ENCODE results near the gene KIF5A.
A peak's percentile ranks its signal among the peaks of the same experiment; 100 is the strongest.

The KIF5A gene

DNA sequence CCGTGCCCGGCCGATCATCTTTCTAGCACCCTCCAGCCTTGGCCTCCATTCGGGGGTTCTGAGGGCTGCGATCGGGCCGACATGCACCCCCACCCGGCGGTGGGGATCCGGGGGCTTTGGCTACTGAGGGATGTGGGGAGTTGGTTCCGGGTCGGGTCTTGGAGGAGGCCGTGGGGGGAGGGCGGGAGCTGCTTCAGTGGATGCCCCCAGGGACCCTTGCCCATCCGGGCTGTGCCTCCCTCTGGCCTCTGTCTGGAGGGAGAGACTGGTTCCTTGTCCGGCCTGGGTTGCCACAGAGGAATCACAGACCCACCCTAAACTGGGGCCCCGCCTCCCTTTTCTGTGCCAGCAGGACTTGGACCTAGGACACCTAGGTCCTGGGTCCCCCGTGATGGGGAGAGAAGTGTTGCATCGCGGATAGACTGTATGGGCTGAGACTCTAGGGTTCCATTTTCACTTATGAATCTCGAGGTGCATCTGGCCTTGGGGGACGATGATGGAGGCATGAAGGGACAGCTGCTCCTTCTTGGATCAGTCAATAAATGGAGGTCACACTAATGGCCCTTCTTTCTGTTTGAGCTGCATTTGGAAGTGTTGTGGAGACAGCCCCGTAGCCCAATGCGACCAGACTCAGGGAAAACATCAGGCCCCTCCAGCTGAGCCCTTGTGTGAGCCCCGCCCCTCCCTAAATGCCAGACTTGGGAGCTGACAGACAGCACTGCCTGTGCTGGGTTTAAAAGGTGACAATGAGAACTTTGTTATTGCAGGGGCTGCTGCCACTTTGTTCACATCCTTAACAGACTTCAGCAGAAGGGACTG lies 55.4 kb downstream of the KIF5A start:
- DNase-seq, result peak in 17 of 51 donors; percentile 12 to 56 (median 41)

DNA sequence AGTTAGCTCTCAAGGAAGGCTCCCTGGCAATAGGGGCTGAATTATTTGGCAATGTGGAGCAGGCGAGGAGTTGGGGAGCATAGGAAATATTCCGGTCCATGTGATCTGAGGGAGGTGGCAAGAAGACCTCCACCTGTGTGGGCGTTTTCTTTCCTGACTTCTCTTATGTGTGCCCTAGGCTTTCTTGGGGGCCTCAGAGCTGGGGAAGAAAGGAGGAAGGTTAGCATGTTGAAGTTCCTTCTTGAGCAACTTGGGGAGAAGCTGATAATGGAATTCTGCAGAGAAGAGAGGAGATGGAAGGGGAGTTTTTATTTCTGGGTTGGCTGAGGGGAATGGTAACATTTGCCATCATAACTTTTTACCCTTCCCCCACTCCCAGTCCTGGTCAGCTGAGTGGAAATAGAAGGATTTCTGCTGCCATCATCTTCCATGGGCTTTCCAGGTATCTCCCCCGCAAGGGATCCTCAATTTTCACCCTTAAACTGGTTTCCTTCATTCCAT lies 56.0 kb downstream of the KIF5A start:
- no peak for DNase-seq

DNA sequence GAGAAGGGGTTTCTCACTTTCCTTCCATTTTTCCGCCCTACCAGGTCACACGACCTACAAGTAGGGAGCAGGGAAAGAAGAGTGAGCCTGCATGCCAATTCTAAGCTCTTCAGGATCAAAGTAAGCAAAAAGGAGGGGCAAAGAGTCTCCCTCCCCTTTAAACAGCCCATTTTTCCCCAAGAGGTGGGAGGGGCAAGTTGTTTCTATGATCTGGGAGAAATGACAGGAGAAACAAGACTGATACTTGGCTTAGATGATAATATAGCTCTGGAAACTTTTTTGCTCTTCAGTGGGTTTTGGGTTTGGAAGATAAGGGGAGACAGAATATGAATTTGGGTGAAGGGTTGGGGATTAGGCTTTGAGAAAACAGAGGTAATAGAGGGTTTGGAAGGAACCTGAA lies 56.6 kb downstream of the KIF5A start:
- no peak for DNase-seq

DNA sequence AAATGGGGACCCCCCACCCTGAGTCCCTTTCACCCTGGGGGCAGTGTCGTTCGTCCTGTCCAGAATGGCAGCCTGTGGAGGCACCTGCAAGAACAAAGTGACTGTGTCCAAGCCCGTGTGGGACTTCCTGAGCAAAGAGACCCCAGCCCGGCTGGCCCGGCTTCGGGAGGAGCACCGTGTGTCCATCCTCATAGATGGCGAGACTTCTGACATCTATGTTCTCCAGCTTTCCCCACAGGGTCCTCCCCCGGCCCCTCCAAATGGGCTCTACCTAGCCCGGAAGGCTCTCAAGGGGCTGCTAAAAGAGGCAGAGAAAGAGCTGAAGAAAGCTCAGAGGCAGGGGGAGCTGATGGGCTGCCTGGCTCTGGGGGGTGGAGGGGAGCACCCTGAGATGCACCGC lies 57.0 kb downstream of the KIF5A start:
- no peak for DNase-seq

DNA sequence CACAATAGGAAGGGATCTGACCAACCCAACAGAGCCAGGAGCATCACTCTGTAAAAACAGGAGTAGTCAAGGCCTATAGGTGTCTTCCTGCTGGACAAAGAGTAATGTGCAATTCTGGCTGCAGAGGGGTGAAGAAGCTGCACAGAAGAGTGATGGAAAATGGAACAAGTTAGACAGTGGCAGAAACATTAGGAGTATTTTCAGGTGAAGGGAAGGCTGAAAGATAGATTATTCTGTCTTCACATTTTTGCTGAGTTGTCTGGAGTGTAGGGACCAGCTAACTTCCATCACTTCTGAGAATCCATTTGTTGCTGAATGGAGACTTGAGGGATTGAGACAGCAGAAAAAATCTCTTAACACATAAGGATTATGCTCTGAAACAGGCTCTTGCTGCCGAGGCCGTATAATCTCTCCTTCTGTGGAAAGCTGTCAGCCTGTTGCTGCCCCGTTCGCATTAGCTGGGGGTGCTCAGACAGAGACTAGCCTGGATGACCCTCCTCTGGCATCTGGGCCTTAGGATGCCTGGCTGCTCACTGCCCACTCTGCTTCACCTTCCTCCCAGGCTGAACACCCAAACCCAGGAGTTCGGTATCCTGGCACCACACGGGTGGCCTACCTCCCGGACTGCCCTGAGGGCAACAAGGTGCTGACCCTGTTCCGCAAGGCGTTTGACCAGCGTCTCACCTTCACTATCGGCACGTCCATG lies 58.3 kb downstream of the KIF5A start:
- DNase-seq, result no peak

DNA sequence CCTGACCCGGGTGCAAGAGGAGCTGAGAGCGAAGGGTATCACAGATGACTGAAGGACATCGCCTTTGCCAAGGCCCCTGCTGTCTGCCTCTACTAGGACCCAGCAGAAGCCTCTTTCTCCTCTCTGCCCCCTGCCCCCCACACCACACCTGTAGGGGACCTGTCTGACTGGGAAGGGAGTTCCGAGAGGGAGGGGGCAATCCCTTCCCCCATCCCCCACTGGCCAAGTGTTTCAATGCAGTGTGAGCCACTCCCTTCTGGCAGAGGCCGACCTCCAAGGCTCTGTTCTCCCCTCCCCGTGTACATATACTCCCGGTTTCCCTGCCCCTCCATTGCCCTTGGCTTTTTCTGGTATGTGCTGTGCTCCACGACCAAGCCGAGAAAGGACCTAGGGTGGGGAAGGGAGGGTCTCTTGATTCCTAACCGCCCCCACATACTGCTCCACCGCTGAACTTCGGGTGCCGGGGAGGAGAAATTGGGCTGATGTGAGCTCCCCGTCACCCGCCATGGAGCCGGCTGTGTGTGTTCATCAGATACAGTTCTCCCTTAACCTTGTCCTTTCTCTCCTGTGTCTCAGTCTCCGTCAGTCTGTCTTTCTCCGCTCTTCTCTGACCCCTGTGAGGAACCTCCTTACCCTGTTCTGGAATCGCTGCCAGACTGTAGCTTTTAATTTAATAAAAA lies 59.4 kb downstream of the KIF5A start:
- DNase-seq, result no peak

DNA sequence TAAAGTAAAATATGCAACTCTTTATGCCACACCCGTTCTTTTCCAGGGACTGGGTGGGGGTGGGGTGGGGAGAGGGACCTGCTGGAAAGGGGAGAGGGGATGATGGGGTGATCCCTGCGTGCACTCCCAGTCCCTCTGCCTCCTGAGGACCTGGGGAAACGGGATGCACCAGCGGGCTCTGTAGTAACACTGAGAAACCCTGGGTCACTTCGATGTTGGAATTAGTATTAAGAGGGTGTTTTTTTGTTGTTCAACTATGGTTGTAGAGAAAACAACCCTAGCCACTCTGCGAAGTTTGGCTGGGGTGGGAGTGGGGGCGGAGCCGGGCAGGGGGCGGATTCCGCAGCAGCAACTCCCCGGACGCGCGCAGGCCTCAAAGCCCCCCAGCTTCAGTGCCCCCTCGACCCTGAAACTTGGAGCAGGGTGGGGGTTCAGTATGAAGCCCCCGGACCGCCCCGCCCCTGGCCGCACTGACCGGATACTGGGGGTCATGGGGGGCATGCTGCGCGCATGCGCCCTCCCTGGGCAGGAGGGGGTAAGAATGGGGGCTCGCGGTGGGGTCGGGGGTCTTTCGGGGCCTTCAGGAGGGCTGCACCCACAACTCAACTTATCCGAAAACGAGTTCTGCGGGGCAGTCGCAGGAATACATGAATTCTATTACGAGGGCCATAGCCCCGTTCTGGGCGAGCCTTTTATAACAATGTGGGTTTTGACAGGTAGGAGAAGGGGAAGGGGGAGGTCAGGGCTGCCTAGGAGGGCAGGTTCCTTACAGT lies 60.1 kb downstream of the KIF5A start:
- no peak for DNase-seq

DNA sequence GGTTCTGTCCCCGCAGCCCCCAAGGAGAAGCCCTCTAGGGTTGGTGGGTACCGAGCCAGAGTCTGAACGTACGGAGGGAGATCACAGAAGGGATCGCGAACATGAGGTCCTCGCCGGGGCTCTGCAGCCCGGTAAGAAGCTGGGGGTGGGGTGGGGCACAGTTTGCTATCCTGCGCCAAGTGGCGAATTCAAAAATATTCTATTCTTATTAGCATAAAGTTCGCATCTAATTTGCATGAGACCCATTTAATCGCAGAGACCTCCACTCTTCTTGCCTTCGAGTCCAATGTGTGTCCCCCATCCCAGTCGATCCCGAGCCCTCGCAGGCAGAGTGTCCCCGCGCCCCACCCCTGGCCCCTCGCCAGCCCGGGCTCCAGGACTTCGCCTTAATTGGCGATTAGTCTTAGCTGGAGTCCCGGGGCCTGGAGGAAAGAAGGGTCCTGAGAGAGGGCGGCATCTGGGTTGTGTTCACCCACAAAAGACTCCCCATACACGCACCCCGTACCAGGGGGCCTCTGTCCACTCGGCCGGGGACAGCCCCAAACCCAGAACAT lies 60.8 kb downstream of the KIF5A start:
- DNase-seq, result peak in 4 of 51 donors; percentile 13 to 40 (median 22)

DNA sequence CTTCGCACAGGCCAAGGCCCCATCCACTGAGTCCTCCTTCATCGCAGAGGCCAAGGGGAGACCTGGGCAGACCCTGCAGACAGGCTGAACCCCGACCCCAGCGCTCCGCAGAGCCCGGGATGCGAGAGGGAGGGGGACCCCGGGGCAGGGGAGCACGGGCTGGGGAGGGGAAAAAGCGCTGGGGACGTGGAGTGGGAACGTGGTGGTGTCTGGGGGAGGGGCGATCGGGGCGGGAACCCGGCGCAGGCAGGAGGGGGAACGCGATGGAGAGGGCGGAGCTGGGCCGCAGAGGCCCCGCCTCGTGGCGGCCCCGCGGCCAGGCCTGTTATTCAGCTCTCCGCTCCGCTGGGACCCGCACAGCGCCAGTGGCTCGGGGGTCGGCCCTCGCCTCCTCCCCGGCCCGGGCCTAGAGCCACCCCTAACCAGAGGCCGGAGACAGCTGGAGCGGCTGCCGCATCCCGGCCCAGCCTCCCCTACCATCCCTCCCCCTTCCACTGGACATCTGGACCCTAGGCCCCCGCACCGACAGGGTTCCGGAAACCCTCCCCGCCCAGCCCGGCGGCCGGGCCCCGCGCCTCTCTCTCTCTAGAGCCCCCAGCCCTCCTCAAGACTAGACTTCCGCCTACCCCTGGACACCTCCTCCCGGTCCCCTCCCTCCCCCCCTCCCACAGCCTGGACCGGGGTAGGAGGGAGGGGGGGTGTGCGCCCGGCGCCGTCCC lies 61.4 kb downstream of the KIF5A start, which contains the start of gene ARHGEF25:
Gene ARHGEF25 (plus strand): TSS at position 328 of the 719 bp plus-strand sequence. CDS start 460 bp downstream, outside the sequence.
- DNase-seq, result peak in 39 of 51 donors; percentile 14 to 73 (median 46)

DNA sequence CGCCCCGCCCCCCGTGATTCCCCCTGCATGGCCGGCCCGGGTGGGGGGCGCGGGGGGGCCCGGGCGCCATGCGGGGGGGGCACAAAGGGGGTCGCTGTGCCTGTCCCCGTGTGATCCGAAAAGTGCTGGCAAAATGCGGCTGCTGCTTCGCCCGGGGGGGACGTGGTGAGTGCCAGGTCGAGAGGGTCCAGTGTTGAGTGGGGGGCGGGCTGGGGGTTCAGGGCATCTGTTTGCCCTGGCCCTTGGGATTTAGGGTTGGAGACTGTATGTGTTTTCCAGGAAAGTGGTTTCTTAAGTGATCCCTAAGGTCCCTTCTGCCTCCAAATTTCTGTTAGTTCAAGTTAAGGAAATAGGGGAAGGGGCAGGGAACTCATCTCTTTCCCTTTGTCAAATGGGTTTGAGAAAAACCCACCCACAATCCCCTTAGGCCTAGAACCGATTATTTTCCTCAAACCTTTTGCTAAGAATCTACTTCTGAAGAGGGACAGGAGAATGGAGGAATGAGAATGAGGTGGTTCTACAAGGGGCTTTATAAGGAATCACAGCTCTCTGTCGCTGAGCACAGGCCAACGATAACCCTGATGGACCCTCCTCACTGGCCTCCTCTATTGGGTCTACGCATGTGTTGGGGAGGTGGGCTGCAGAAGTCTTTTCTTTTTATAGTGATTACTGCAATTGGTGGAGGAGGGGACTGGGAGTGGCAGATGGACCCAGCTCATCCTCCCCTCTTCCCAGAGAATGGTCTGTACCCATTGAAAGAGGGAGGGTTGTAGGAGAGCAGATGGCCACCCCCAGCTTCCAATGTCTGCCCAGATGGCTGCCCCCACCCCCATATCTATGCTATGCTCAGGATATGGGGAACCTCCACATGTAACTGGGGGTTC lies 62.2 kb downstream of the KIF5A start:
- DNase-seq, result no peak

DNA sequence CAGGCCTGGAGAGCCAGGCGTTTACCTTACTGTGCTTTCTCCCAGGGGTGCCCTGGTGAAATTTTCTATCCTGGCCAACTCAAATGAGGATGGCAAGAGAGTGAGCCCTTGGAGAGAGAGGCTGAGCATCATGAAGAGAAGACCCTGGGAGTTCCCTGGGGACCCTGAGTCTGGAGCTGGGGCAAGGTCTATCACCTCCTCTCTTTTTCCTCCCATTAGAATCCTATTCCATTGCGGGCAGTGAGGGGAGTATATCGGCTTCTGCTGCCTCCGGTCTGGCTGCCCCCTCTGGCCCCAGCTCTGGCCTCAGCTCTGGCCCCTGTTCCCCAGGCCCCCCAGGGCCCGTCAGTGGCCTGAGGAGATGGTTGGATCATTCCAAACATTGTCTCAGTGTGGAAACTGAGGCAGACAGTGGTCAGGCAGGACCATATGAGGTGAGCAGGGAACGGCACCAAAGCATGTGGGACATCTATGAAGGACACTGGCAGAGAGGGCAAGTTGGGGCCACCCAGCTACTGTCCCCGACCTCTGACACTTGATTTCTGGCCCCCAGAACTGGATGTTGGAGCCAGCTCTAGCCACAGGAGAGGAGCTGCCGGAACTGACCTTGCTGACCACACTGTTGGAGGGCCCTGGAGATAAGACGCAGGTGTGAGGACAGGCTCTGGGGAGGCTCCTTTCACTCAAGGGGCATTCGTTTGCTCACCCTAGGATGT lies 63.0 kb downstream of the KIF5A start:
- no peak for DNase-seq

DNA sequence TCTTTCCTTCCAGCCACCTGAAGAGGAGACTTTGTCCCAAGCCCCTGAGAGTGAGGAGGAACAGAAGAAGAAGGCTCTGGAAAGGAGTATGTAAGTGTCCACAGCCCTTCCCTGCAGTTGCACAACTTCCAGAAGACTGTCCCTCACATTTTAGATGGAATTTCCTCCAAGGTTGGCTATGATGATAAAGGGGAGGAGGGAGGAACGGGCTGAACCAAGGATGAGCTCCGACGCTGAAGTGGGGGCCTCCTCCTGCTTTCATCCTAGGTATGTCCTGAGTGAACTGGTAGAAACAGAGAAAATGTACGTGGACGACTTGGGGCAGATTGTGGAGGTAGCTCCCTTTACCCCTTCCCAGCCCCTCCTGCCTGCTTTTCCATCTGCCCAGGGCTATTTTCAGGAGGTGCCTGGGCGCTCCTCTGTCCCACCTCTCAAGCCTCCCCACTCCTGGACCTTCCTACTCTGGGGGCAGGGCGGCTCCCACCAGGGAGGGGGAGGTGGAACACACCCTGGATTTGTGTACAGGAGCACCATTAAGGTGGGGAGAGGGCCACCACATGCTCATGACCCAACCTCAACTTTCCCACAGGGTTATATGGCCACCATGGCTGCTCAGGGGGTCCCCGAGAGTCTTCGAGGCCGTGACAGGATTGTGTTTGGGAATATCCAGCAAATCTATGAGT lies 63.7 kb downstream of the KIF5A start:
- DNase-seq, result no peak

DNA sequence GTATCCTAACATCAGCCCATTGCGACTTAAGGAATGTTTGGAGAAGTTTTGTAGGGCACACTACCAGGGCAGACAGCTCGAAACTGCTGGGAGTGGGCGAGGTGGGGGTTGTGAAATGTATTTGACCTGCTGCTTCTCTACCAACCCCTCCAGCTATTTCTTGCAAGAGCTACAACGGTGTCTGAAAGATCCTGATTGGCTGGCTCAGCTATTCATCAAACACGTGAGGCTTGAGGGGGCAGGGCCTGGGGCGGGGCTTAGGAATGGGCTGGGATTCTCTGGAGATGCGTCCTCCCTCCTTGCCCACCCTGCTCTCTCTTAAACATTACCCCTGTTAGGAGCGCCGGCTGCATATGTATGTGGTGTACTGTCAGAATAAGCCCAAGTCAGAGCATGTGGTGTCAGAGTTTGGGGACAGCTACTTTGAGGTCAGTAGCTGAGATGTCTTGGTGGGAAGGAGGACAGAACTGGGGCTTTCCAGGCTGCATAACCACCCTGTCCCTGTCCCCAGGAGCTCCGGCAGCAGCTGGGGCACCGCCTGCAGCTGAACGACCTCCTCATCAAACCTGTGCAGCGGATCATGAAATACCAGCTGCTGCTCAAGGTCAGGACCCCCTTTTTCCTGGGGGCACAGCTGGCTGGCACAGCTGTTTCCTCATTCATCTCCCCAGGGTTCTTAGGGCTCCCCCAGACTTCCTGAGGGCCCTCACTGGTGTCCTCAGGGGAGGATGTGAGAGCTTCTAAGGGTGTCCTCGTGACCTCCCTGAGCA lies 64.5 kb downstream of the KIF5A start:
- DNase-seq, result peak in 3 of 51 donors; percentile 8 to 36 (median 10)

DNA sequence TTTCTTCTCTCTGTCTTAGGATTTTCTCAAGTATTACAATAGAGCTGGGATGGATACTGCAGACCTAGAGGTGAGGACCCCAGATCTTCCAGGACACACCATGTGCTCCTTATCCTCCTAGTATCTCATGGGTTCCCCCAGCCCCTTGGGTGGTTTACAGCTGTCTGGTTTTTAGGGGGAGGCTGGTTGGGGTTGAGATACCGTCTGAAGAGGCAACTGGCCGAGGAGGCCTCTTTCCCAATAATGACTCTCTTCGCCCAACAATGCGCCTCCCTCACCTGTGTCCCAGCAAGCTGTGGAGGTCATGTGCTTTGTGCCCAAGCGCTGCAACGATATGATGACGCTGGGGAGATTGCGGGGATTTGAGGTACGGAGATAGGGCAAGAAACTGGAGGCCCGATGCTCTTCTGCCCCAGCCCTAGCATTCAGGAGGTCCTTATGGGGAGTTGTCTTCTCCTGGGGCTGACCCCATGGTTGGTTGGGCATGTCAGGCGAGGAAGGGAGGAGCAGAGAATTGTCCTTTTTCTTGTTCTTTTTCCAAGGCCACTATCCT lies 65.2 kb downstream of the KIF5A start:
- no peak for DNase-seq

DNA sequence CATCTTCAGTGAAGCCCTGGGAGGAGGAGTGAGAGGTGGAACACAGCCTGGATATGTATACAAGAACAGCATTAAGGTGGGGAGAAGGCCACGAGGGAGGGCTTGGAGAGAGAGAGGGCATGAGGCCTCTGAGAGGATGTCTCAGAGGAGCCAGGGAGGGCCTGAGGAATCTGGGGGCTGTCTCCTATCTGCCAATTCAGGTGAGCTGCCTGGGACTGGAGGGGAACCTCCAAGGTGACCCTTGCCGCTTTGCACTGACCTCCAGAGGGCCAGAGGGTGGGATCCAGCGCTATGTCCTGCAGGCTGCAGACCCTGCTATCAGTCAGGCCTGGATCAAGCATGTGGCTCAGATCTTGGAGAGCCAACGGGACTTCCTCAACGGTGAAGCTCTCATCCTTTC lies 65.8 kb downstream of the KIF5A start:
- DNase-seq, result no peak

DNA sequence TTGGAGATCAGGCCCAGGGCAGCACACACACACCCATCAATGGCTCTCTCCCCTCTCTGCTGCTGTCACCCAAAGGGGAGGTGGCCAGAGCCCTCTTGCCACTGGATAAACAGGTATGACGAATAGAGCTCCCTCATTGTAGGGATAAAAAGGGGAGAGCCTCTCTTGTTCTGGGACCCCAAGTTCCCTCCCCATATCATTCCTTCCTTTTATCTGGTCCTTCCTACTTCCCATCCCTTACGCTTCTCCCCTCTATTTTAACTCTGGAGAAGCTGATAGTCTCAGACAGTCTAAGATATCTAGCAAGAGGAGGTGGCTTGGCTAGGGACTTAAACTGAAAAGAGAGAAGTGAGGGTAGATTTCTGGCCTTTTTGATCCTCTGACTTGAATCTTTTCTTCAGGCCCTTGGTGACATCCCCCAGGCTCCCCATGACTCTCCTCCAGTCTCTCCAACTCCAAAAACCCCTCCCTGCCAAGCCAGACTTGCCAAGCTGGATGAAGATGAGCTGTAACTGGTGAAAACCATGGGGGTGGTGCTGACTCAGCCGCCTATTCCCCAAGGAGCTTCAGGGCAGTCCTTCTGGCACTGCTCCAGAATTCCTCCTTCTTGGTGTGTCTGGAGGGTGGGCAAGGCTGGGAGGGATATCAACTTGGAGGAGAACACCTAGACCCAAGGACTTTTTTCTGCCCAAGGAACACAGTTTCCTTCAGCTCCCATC lies 66.7 kb downstream of the KIF5A start:
- DNase-seq, result peak in 3 of 51 donors; percentile 5 to 58 (median 14)
